Hematopoietic multipotent progenitor cell (in vitro differentiated cells): ENCODE measurements around the gene CMKLR1. TPM values are rescaled to one million over a fixed set of nuclear protein-coding genes. Genes with fewer than 3 reads are reported as not detected.

ENCODE experiments used
- DNase-seq, 3 donors: peaks; one replicate each; pipeline ENCODE4 v3.0.0-alpha.2; 2011 to 2015; ENCODE audit warnings: low read depth in 2 of 3, low spot score in 2 of 3
- total RNA-seq: library from RNA; depleted of rRNA; stranded (reverse); fragments of >200 nt; gene quantifications from one replicate; pipeline ENCODE4 v1.2.3, GENCODE V29; 2012

The CMKLR1 gene
- total RNA-seq, 1 donor: 0.27 TPM

DNA sequence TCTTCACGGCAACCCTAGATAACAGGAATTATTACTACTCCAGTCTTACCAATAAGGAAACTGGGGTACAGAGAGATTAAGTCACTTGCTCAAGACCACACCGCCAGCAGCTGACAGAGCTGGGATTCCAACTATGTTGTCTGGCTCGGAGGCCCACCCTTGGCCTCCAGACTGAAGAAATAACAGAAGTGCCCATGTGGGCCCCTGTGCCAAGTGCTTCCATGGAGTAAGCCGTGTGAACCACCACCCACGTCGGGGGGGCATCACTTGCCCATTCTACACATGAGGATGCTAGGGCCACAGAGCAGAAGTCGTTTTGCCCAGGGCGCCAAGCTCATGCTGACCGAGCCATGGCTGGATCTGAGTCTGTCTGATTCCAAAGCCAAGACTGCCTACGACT, 926 bp upstream of the CMKLR1 start:
- no peak for DNase-seq

DNA sequence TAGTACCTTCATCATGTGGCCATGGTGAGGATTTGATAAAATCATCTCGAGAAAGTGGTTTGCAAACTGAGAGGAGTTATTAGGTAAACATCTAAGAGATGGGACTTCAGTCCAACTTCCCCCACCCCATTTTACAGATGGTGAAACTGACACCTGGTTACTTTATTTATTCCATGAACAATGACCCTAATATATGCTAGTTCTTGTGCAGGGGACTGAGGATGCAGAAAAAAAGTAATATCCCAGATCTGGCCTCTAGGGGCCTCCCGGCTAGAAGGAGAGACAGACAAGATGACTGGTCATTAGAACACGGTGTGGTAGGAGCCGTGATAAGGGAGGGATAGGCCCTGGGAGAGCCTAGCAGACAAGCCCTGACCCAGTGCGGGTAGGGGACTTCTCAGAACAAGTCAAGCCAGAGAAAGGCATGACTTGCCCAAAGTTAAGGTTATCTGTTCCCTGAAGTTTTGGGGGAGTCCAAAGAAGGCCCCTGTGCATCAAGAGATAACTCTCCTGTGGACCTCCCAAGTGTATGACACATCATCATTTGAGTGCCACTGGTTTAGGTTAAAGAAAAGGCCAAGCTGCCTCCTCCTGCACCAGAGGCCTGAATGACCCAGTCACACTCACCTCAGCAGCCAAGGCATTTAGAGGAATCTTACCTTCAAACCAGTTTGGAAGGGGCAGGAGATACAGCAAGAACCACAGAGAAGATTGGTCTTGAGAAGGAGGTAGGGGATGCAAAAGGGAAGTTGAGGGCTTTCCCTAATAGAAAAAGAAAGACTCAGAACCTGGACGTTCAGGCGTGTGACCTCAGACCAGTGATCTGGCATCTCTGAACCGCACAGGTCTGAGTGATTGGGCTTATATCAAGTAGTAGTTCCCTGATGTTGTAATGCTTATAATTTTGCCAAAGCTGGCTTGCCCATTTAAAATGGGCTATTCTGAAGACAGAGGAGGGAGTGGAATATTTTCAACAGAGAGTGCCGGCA, 1.6 kb downstream of the CMKLR1 start:
- DNase-seq: peak in 1 of 3 donors; percentile 45

DNA sequence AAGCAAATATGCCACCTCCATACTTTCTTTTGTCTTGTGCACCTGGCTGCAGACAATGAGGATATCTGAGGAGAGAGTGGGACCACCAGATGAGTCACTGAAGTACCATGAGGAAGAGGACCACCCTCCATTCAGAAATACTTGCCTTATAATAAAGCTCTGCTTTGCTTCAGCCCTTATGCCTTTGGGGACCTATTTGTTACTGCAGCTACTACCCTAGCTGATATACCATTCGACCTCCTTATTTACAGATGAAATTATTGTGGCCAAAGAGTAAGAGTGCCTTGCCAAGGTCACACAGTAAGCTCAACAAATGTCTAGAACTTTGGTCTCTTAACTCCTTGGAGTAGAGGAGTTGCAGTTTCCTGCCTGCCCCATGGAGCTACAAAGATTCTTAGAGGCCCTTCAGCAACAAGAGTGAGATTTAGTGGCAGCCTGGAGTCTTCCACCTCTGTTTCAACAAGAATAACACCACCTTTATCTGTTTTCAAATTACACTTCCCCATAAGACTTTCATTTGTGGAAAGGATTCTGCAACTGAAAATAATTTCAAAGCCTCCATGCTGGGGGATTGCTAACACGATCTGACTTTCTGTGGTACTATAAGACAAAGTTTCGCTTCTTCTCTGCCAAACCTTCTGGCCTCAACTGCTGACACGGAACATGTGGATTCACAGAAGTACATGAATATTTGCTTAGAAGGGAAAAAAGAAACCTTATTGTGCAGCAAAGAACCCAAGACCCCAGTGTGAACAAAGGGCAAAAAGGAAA, 3.6 kb downstream of the CMKLR1 start:
- DNase-seq: no peak

DNA sequence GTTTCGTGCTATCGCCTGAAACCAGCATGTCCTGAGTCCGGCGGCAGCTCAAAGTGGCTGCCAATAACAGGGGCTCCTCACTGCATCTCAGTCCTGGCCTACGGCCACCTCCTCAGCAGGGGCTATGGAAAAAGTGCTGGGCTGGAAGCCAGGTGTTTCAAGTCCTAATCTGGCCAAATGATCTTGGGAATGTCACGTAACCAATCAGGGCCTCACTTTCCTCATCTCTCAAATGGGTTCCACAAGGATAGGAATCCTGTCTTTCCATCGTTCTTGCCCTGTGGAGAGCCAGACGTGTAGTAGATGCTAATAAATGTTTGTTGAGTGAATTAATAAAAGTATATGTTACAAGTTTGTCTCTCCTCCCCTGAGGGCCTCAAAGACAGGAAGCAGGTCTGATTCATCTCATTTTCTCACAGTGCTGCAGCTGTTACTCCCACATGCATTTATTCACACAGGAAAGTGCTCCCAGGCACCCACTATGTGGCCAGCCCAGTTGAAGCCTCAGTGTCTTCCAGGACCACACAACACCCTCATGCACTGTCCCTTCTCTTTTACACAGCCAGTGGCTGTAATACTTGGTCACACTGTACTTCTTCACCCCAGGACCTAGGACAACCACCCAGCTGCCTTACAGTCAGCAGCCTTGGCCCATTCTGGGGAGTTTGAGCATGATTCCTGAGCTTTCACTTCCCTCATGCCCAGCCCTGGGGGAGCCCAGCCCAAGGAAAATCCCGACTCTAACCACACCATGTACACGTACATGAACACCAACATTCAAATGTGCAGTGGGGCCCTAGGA, 5.0 kb downstream of the CMKLR1 start:
- no peak for DNase-seq

DNA sequence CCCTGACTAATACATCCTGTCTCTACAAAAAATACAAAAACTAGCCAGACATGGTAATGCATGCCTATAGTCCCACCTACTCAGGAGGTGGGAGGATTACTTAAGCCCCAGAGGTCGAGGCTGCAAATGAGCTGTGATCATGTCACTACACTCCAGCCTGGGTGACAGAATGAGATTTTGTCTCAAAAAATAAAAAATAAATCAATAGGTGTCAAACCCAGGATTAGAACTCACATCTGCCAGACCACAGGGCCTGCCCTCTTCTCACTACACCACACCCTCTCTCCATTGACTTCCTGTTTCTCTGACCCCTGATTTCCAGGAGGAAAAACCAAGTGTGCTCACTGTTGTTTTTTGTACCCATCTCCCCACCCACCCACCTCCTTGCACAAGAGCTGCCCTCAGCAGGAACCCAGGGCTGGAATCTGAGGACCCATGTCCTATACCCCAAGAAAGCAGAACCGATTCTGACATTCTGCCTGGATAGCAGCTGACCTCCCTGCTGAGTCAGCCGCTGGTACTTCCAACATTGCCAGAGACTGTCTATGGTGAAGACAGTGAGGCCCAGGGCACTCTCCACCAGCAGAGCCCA, 6.2 kb downstream of the CMKLR1 start:
- DNase-seq: peak in 1 of 3 donors; percentile 60

DNA sequence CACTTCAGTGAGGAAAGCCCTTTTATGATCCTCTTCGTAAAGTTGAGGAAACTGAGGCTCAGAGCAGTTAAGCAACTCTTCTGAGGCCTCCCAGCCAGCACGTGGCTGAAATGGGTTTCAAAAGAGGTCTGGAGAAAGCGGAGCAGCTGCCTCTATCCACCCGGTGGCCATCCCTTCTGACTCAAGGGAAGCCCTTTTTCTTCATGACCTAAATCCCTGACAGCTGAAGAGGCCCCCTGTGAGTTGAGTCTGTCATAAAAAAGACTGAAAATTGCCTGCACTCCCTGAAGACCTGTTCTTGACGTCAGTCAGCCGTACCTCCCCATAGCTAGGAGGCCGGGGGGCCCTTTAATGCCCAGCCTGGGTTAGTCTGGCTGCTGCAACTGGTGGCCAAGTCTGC, 10.7 kb downstream of the CMKLR1 start:
- DNase-seq: no peak

DNA sequence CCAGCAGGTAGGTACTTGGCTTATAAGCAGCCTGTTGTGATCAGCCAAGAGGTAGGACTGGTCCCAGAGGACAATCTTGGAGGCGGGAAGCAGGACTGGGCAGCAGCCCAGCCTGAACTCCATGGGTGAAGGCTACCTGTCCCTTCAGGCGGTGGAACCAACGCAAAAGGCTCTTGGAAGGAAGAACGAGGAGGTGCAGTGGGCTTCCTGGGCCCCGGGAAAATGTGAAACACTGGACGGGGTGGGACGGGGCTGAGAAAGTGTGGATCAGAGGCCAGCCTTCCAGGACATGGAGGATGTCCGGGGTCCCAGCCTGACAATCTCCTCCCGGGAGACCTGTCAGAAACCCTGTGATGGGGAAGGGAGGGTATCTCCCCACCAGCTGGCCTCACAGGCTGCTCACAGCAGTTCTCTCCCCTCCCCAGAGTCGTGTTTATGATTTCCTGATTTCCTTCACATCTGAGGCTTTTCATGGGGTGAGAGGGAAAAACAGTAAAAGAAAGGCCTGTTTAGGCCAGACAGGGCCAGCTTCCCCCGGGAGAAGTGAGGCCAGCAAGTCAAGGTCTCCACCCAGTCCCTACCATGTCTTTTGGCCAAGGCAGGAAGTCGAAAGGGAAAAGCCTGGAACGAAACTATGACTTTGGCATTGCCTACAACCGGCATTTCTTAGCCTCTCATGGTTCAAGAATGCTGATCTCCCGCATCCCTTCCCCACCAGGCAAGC, 11.3 kb downstream of the CMKLR1 start:
- no peak for DNase-seq

DNA sequence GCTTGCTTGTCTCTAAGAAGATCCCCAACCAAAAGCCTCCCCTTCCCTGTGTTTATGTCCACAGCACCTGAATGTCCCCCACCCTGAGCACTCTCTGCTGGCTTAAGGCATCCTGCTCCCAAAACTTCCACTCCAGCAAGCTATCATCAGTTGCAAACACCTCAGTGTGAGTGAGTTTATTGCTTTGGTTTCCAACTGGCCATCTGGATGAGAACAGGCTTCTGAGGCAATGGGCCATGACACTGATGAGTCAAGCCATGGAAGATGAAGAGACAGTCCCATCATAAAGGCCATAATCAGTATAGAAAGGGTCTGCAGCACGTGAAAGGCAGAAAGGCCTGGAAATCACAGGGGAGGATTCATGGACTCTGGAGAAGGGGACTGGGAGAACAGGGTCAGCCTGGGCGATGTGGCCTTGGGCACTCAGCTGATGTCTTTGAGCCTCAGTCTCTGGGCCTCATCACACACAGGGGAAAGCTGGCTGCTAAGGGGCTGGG, 12.8 kb downstream of the CMKLR1 start:
- no peak for DNase-seq

DNA sequence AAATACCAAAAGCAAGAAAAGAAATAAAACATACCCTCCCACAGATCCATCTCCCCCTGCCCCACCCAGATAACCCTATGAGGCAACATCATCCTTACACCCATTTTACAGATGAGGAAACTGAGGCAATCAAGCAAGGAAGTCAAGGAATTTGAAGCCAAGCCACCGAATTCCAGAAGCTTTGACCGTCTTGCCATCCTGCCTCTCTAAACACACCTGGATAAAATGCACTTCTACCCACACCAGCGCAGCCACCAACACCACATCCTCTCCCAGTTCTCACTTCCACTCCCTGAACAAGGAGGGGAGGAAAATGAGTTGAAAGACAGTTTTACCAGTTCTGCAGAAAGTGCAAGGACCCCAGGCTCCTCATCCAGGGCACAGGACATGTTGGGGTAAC, 13.6 kb downstream of the CMKLR1 start:
- no peak for DNase-seq

DNA sequence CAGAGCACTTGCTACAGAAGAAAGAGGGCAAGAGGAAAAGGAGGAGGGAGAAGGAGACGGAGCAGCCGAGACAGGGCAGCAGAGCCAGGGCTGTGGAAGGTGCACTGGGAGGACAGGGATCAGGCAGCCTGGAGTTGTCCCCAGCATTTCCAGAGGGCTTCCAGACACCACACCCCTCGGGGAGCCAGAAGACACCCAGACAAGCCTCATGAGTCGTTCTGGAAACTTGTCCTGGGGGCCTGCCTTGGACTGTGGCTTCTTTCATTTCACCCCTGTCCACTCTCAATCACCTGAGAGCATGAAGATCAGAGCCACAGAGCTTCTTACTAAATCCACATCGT, 14.1 kb downstream of the CMKLR1 start:
- DNase-seq: no peak

DNA sequence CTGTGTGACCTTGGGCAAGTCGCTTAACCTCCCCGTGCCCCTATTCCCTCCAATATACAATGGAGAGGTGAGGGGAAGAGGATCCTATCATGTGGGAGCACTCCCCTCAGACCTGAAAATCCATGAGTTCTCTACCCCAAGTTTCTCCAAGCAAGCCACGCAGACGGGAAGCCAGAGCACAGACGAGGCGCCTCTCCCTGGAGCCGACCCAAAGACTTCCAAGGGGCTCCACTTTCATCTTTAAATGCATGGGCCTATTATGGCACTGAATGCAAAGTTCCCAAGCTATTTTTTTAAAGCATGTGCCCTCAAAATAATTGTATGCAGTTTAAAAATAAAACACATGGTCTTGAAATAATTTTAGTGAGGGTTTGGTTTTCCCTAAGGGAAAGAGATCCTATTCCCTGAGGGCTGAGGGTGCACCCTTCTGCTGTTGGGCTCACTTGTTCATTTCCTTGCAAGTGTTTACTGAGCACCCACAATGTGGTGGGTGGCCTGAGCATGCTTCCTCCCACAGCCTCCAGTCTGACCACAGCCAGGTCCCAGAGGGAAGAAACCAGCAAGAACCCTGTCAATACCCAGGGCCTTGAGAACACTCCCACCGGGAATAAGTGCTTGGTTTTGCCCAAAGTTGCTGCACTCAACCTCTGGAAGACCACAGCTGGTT, 14.6 kb downstream of the CMKLR1 start:
- DNase-seq: no peak

DNA sequence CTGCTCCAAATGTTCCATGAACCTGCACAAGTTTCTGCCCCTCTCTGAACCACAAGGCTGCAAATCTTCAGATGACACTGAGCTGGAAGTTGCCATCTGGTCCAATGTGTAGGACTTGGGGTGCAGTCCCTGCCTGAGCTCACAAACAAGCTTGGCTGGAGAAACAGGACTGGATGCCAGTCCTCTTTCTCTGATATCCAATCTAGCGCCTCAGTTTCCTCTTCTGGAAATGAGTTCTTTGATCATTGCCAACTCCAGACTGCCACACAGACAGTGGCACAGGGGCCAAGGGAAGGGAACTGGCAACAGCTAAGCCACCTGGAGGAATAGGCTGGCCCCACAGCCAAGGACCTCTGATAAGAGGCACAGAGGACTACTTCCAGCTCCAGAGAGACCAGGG, 15.5 kb downstream of the CMKLR1 start:
- no peak for DNase-seq

DNA sequence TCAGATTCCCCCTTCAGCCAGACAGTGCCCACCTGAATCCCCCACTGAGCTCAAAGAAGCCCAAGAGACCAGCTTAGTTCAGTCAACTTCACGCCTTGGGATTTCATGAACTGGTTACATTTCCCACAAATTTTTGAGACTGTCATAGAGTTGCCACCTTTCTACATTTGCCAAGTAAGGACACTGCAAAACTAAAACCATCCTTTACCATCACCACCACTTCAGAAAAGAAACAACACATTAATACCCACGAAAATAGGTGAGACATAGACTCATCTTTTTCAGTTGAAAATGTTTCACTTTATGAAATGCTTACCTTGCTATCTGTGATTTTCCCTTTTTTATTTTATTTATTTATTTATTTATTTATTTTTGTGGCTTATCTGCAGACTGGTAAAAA, 16.1 kb downstream of the CMKLR1 start:
- no peak for DNase-seq

DNA sequence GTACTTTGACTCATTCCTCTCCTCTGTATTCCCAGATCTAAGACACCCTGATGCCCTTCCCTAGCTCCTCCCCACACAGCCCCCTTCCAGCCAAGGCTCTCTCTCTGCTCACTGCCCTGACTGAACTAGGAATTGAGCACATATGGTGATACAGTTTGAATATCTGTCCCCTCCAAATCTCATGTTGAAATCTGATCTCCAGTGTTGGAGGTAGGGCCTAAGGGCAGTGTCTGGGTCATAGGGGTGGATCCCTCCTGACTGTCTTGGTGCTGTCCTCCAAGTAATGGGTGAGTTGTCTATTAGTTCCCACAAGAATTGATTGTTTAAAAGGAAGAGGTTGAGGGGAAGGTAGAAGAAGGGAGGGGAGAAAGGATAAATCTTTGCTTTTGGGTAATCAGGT, 17.4 kb downstream of the CMKLR1 start:
- no peak for DNase-seq

DNA sequence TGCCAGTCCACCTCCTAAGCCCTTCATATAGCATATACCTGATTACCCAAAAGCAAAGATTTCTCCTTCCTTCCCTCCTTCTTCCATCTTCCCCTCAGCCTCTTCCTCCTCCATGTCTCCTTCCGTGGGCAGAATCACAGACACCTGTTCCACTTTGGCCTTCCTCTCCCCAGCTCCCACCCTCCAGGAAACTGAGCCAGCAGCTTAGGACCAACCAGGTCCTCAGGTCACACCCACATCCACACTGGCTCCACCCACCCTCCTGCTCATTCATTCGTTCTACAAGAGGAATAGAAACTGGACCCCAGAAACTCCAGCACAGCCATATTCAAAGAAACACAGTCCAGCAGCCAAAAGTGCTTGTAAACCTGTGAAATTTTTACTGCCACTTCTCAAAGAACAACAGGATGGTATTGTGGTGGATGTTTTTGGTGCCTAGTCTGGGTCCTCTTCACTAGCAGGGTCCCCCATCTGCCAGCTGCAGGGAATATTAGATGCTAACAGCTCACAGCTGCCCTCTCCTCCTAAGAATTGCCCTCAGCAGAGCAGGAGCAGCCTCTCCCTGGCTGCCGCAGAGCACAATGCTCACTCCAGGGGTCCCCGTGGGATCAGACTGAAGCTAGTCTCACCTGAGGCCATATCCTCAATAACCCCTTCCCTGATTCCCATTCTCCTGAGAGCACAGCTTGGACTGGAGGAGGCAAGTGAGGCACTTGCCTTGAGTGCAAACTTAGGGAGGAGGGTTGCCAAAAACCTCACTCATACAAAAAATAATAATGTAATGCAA, 18.4 kb downstream of the CMKLR1 start:
- no peak for DNase-seq

DNA sequence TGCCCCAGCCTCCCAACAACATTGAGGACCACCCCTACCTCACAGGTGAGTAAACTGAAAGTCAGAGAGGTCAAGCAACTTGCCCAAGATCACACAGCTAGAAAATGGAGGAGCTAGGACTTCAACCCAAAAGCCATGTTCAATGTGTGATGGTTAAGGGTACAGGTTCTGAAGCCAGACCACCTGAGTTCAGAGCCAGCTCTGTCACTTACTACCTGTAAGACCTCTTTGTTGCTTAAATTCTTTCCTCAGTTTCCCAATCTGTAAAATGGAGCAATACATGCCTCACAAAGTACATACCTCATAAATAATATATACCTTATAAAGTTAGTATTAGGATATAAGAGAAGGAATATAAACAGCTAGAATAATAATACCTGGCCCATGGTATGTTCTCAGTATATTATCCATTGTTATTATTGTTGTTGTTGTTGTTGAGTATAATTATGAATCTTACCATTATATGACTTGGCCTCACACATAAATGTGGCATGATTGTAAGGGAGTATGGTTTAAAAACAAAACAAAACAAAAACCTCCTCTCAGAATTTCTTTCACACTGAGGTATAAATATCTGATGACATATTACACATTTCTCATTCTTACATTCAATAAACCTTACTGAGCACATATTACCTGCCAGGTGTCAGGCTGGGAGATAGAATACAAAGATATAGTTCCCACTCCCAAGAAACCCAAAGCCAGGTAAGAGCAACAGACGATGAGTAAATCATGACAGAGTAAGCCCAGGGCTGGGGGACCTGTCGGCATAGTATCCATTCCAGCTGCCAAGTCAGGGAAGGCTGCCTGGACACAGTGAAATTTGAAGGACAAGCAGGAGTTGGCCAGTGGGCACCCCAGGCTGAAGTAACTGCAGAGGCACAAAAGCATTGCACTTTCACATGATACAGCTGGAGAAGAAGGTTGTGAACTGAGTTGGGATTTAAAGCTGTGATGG, 19.6 kb downstream of the CMKLR1 start:
- no peak for DNase-seq

DNA sequence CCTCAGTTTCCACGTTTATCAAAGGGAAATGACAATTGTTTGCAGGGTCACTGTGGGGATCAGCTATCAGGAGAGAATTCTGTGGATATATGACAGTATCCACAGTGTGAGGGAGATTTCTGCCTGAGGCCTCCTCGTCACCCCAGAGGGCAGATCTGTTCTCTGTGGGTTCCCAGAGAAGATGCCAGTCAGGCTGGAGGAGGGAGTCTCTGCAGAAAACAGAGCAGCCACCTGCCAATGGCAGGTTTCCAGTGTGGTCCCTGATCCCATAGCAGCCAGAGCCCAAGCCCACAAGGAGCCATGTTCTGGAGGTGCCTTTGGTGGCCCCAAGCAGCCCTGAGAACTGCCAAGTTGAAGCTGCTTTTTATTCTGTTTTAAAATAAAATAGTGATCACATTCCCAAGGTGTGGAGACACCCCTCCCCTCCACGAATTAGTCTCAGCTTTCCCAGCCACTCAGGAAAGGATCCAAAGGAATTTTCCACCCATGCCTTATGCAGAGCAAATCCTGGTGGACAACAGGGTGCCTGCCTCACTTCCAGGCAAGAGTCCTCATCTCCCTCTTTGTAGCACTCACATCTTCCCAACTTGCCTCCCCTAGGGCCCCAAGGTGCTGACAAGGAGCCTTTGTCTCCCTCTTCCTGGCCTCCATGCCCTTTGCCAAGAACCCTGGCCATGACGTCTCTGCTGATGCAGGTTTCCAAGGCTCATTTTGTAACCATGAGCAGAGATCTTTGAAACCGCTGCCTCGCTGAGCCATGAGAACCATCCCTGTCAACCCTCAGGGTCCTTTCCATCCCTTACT, 20.4 kb downstream of the CMKLR1 start:
- no peak for DNase-seq
